Tibial nerve (tissue), 4 donors: ENCODE data around the gene GATAD2A. TPM values are rescaled to one million over a fixed set of nuclear protein-coding genes. Genes with fewer than 3 reads are reported as not detected.

Experiments
- DNase-seq, 2 donors: peaks; one replicate each; pipeline ENCODE4 v3.0.0-alpha.2; 2019; ENCODE audit warnings: low spot score in 2 of 2
- H3K27ac ChIP-seq, 4 donors: fragments of 200-600 bp; sonication (generic) in 3 of 4; one replicate each; pipeline ENCODE4 v1.5.1; 2017 to 2019; ENCODE audit warnings: mild to moderate bottlenecking in 1 of 4
- H3K27me3 ChIP-seq, 2 donors: fragments of 200-600 bp; sonication (generic) in 1 of 2; one replicate each; pipeline versions ENCODE4 v1.5.1 to v1.6.0; 2017 to 2019
- H3K36me3 ChIP-seq, 3 donors: fragments of 200-600 bp; sonication (generic); one replicate each; pipeline ENCODE4 v1.5.1; 2018 to 2019
- H3K4me1 ChIP-seq, 4 donors: fragments of 200-600 bp; sonication (generic) in 3 of 4; one replicate each; pipeline ENCODE4 v1.5.1; 2017 to 2019
- H3K4me3 ChIP-seq, 4 donors: fragments of 200-600 bp; sonication (generic) in 3 of 4; one replicate each; pipeline ENCODE4 v1.5.1; 2017 to 2019; ENCODE audit warnings: mild to moderate bottlenecking in 1 of 4, moderate library complexity in 1 of 4
- H3K9me3 ChIP-seq, 4 donors: fragments of 200-600 bp; sonication (generic) in 3 of 4; one replicate each; pipeline ENCODE4 v1.5.1; 2017 to 2019
- CTCF ChIP-seq, 5 experiments: fragments of 200-600 bp in 3 of 5; fragments of 450-650 bp in 2 of 5; sonication (generic) in 3 of 5; IDR thresholded peaks; one replicate each; pipeline ENCODE4 v1.5.1; 2016 to 2019; ENCODE audit warnings: antibody characterized with exemption in 5 of 5, mild to moderate bottlenecking in 3 of 5, moderate library complexity in 2 of 5
- EP300 ChIP-seq, 2 donors: sonication (generic); formaldehyde crosslinking; IDR thresholded peaks; one replicate each; pipeline ENCODE4 v1.6.1; 2017; ENCODE audit warnings: antibody characterized with exemption in 2 of 2, mild to moderate bottlenecking in 1 of 2
- POLR2A ChIP-seq, 2 donors: fragments of 450-650 bp; IDR thresholded peaks; one replicate each; pipeline ENCODE4 v1.6.1; 2017; ENCODE audit warnings: antibody characterized with exemption in 2 of 2, mild to moderate bottlenecking in 2 of 2, moderate library complexity in 2 of 2
- WGBS, 2 donors: methylation state at CpG; one replicate each; pipeline ENCODE4 v1.1.5; 2018; 5-methylcytosine and 5-hydroxymethylcytosine counted together
- total RNA-seq, 4 donors: library from RNA; depleted of rRNA; stranded (reverse); fragments of >200 nt; gene quantifications; one replicate each; pipeline ENCODE4 v1.1.0, GENCODE V29; 2016

The GATAD2A gene
- total RNA-seq, 4 donors from 2014 or later, result 34.1 to 69.6 (median 36.8) TPM

- H3K4me3 ChIP-seq, result peak overlapping the region in 3 of 4 donors; percentile 0 to 22 (median 17)
- peaks cover 0 to 75% (median 62%) of the 10 kb centered on the region in 4 donors for H3K4me1 ChIP-seq
- no peak for TF ChIP-seq CTCF (IDR thresholded peaks at IDR 0.05)
- TF ChIP-seq POLR2A (IDR thresholded peaks at IDR 0.05), result no peak
- TF ChIP-seq EP300 (IDR thresholded peaks at IDR 0.05), result peak in 1 of 2 donors; percentile 20
- no peak for DNase-seq
- WGBS, 2 donors, result 28 to 47% methylated on average over 15 to 21 of the region's 27 CpGs
- peaks cover 0 to 3% (median 0%) of the 10 kb centered on the region in 4 donors for H3K9me3 ChIP-seq
- H3K27ac ChIP-seq, result peak overlapping the region; percentile 24 to 91 (median 80)
- no peaks in the 10 kb centered on the region for H3K27me3 ChIP-seq
- H3K36me3 ChIP-seq, result peaks cover 0 to 26% (median 8%) of the 10 kb centered on the region in 3 donors
These were observed 56.5 kb downstream of the GATAD2A start for GRCh38 chr19:19461671-19462622.

GRCh38 chr19:19463348-19464117 is 58.1 kb downstream of the GATAD2A start:
- Histone ChIP-seq H3K27ac (peak overlapping the region; percentile 23 to 91 (median 80)), H3K4me3 (peak overlapping the region in 2 of 4 donors; percentile 6 to 9), H3K4me1 (peaks cover 0 to 65% (median 56%) of the 10 kb centered on the region in 4 donors), H3K36me3 (peaks cover 0 to 38% (median 8%) of the 10 kb centered on the region in 3 donors), H3K27me3 (no peaks in the 10 kb centered on the region), H3K9me3 (peaks cover 0 to 18% (median 4%) of the 10 kb centered on the region in 4 donors)
- TF ChIP-seq POLR2A (IDR thresholded peaks at IDR 0.05), result no peak
- TF ChIP-seq CTCF (IDR thresholded peaks at IDR 0.05), result no peak
- no peak for TF ChIP-seq EP300 (IDR thresholded peaks at IDR 0.05)
- 47 to 54% methylated on average over 17 to 19 of the region's 19 CpGs for WGBS, 2 donors
- DNase-seq, result no peak

GRCh38 chr19:19464339-19465098 is 59.0 kb downstream of the GATAD2A start:
- peak in 1 of 2 donors; percentile 23 for TF ChIP-seq EP300 (IDR thresholded peaks at IDR 0.05)
- TF ChIP-seq POLR2A (IDR thresholded peaks at IDR 0.05), result no peak
- no peak for TF ChIP-seq CTCF (IDR thresholded peaks at IDR 0.05)
- Histone ChIP-seq H3K27me3 (no peaks in the 10 kb centered on the region), H3K27ac (peak overlapping the region; percentile 23 to 91 (median 80)), H3K9me3 (peaks cover 0 to 27% (median 7%) of the 10 kb centered on the region in 4 donors), H3K4me1 (peaks cover 0 to 55% (median 46%) of the 10 kb centered on the region in 4 donors), H3K36me3 (peaks cover 0 to 45% (median 8%) of the 10 kb centered on the region in 3 donors), H3K4me3 (peak overlapping the region in 1 of 4 donors; percentile 9)
- 21 to 32% methylated on average over 13 of the region's 13 CpGs for WGBS, 2 donors
- DNase-seq, result no peak

GRCh38 chr19:19465436-19466070 is 60.1 kb downstream of the GATAD2A start:
- DNase-seq, result no peak
- Histone ChIP-seq H3K4me1 (peaks cover 0 to 44% (median 37%) of the 10 kb centered on the region in 4 donors), H3K27me3 (no peaks in the 10 kb centered on the region), H3K27ac (peak overlapping the region in 1 of 4 donors; percentile 87), H3K9me3 (peaks cover 0 to 30% (median 7%) of the 10 kb centered on the region in 4 donors), H3K36me3 (peaks cover 0 to 45% (median 8%) of the 10 kb centered on the region in 3 donors), H3K4me3 (no peak overlapping the region)
- WGBS, 2 donors, result 93% methylated on average over 12 of the region's 12 CpGs
- TF ChIP-seq CTCF (IDR thresholded peaks at IDR 0.05), result no peak
- TF ChIP-seq POLR2A (IDR thresholded peaks at IDR 0.05), result no peak
- TF ChIP-seq EP300 (IDR thresholded peaks at IDR 0.05), result no peak
